ENCODE measurements around the gene KIF16B.

Gene KIF16B

GRCh38 chr20:16410626-16411025 lies 162.6 kb downstream of the KIF16B start:
- H3K4me2 ChIP-seq (ENCODE audit: insufficient read depth, low read length), result no peak overlapping the region
- no peak for TF ChIP-seq CTCF (IDR thresholded peaks at IDR 0.05; ENCODE audit: borderline replicate concordance, extremely low read depth, low read length, poor library complexity, severe bottlenecking)
- TF ChIP-seq EZH2 (IDR thresholded peaks at IDR 0.05; ENCODE audit: borderline replicate concordance, low read depth, low read length, severe bottlenecking), result no peak
- H3K36me3 ChIP-seq (ENCODE audit: insufficient read depth, low read length), result no peaks in the 10 kb centered on the region
- no peaks in the 10 kb centered on the region for H3K4me1 ChIP-seq (ENCODE audit: insufficient read depth, low read length)
- no peak for ATAC-seq (ENCODE audit: insufficient read depth, low read depth)
- H3K9ac ChIP-seq (ENCODE audit: low read depth, low read length), result no peak overlapping the region
- no peak overlapping the region for H3K27ac ChIP-seq (ENCODE audit: low read length)
- no peaks in the 10 kb centered on the region for H3K27me3 ChIP-seq (ENCODE audit: insufficient read depth, low read length, poor library complexity)
- H3K4me3 ChIP-seq (ENCODE audit: low read depth in 1 of 2, low read length in 2 of 2), result no peak overlapping the region
- no peaks in the 10 kb centered on the region for H3K79me2 ChIP-seq (ENCODE audit: insufficient read depth, low read length)
- no peaks in the 10 kb centered on the region for H3K9me3 ChIP-seq (ENCODE audit: insufficient read depth, low read length, severe bottlenecking)
- no peak overlapping the region for H2AFZ ChIP-seq (ENCODE audit: low read depth, low read length)
- H4K20me1 ChIP-seq (ENCODE audit: insufficient read depth, low read length), result no peaks in the 10 kb centered on the region
- DNase-seq, result no peak

GRCh38 chr20:16408981-16409380 lies 164.3 kb downstream of the KIF16B start:
- no peak overlapping the region for H3K4me3 ChIP-seq (ENCODE audit: low read depth in 1 of 2, low read length in 2 of 2)
- no peaks in the 10 kb centered on the region for H4K20me1 ChIP-seq (ENCODE audit: insufficient read depth, low read length)
- TF ChIP-seq CTCF (IDR thresholded peaks at IDR 0.05; ENCODE audit: borderline replicate concordance, extremely low read depth, low read length, poor library complexity, severe bottlenecking), result no peak
- TF ChIP-seq EZH2 (IDR thresholded peaks at IDR 0.05; ENCODE audit: borderline replicate concordance, low read depth, low read length, severe bottlenecking), result no peak
- no peaks in the 10 kb centered on the region for H3K79me2 ChIP-seq (ENCODE audit: insufficient read depth, low read length)
- no peak overlapping the region for H2AFZ ChIP-seq (ENCODE audit: low read depth, low read length)
- no peak for ATAC-seq (ENCODE audit: insufficient read depth, low read depth)
- no peaks in the 10 kb centered on the region for H3K4me1 ChIP-seq (ENCODE audit: insufficient read depth, low read length)
- H3K4me2 ChIP-seq (ENCODE audit: insufficient read depth, low read length), result no peak overlapping the region
- H3K27me3 ChIP-seq (ENCODE audit: insufficient read depth, low read length, poor library complexity), result no peaks in the 10 kb centered on the region
- DNase-seq, result no peak
- H3K27ac ChIP-seq (ENCODE audit: low read length), result no peak overlapping the region
- no peak overlapping the region for H3K9ac ChIP-seq (ENCODE audit: low read depth, low read length)
- no peaks in the 10 kb centered on the region for H3K36me3 ChIP-seq (ENCODE audit: insufficient read depth, low read length)
- no peaks in the 10 kb centered on the region for H3K9me3 ChIP-seq (ENCODE audit: insufficient read depth, low read length, severe bottlenecking)

- H3K27me3 ChIP-seq (ENCODE audit: insufficient read depth, low read length, poor library complexity), result no peaks in the 10 kb centered on the region
- H3K9ac ChIP-seq (ENCODE audit: low read depth, low read length), result no peak overlapping the region
- TF ChIP-seq EZH2 (IDR thresholded peaks at IDR 0.05; ENCODE audit: borderline replicate concordance, low read depth, low read length, severe bottlenecking) (no peak), CTCF (IDR thresholded peaks at IDR 0.05; ENCODE audit: borderline replicate concordance, extremely low read depth, low read length, poor library complexity, severe bottlenecking) (no peak)
- no peak overlapping the region for H2AFZ ChIP-seq (ENCODE audit: low read depth, low read length)
- no peak overlapping the region for H3K27ac ChIP-seq (ENCODE audit: low read length)
- H3K79me2 ChIP-seq (ENCODE audit: insufficient read depth, low read length), result no peaks in the 10 kb centered on the region
- H3K4me1 ChIP-seq (ENCODE audit: insufficient read depth, low read length), result no peaks in the 10 kb centered on the region
- H3K4me3 ChIP-seq (ENCODE audit: low read depth in 1 of 2, low read length in 2 of 2), result no peak overlapping the region
- no peak overlapping the region for H3K4me2 ChIP-seq (ENCODE audit: insufficient read depth, low read length)
- no peaks in the 10 kb centered on the region for H3K9me3 ChIP-seq (ENCODE audit: insufficient read depth, low read length, severe bottlenecking)
- no peak for DNase-seq
- ATAC-seq (ENCODE audit: insufficient read depth, low read depth), result no peak
- H3K36me3 ChIP-seq (ENCODE audit: insufficient read depth, low read length), result no peaks in the 10 kb centered on the region
- no peaks in the 10 kb centered on the region for H4K20me1 ChIP-seq (ENCODE audit: insufficient read depth, low read length)
These were observed 165.8 kb downstream of the KIF16B start for GRCh38 chr20:16407251-16408067.

Data from DND-41 (cell line).